NCI-H526 (cell line): ENCODE results near the gene TNIK.

Source experiments
- DNase-seq, 2 experiments: peaks; one replicate each; lab custom pipeline; 2025; lab: John Stamatoyannopoulos, UW

Gene TNIK

GRCh38 chr3:171226794-171227193, 233.4 kb downstream of the TNIK start:
- DNase-seq: no peak

- no peak for DNase-seq
Observed at GRCh38 chr3:171225708-171226107, 234.5 kb downstream of the TNIK start.

- no peak for DNase-seq
Observed at GRCh38 chr3:171225165-171225564, 235.0 kb downstream of the TNIK start.

- no peak for DNase-seq
Observed at GRCh38 chr3:171223396-171223795, 236.8 kb downstream of the TNIK start.

GRCh38 chr3:171222995-171223394, 237.2 kb downstream of the TNIK start:
- no peak for DNase-seq

GRCh38 chr3:171221597-171221996, 238.6 kb downstream of the TNIK start:
- DNase-seq: no peak

GRCh38 chr3:171221104-171221503, 239.1 kb downstream of the TNIK start:
- DNase-seq: no peak

GRCh38 chr3:171219258-171219657, 240.9 kb downstream of the TNIK start:
- peak in 1 of 2 experiments; percentile 15 for DNase-seq

GRCh38 chr3:171218069-171218468, 242.1 kb downstream of the TNIK start:
- DNase-seq: no peak

GRCh38 chr3:171213907-171214306, 246.3 kb downstream of the TNIK start:
- no peak for DNase-seq

GRCh38 chr3:171213178-171213577, 247.0 kb downstream of the TNIK start:
- no peak for DNase-seq

- no peak for DNase-seq
Observed at GRCh38 chr3:171212648-171213047, 247.6 kb downstream of the TNIK start.

GRCh38 chr3:171206283-171206682, 253.9 kb downstream of the TNIK start:
- no peak for DNase-seq

GRCh38 chr3:171204942-171205341, 255.3 kb downstream of the TNIK start:
- DNase-seq: no peak

GRCh38 chr3:171201825-171202224, 258.4 kb downstream of the TNIK start:
- DNase-seq: no peak

- DNase-seq: no peak
Observed at GRCh38 chr3:171200750-171201088, 259.5 kb downstream of the TNIK start.

GRCh38 chr3:171200052-171200749, 260.0 kb downstream of the TNIK start:
- no peak for DNase-seq

GRCh38 chr3:171199473-171199829, 260.8 kb downstream of the TNIK start:
- DNase-seq: no peak

- no peak for DNase-seq
Observed at GRCh38 chr3:171198781-171199472, 261.3 kb downstream of the TNIK start.

- DNase-seq: no peak
Observed at GRCh38 chr3:171195686-171196085, 264.5 kb downstream of the TNIK start.

- DNase-seq: no peak
Observed at GRCh38 chr3:171194965-171195364, 265.2 kb downstream of the TNIK start.

GRCh38 chr3:171193693-171194092, 266.5 kb downstream of the TNIK start:
- no peak for DNase-seq

- DNase-seq: no peak
Observed at GRCh38 chr3:171192176-171192854, 267.9 kb downstream of the TNIK start.
